ENCODE measurements around the gene SCN5A.

DNA sequence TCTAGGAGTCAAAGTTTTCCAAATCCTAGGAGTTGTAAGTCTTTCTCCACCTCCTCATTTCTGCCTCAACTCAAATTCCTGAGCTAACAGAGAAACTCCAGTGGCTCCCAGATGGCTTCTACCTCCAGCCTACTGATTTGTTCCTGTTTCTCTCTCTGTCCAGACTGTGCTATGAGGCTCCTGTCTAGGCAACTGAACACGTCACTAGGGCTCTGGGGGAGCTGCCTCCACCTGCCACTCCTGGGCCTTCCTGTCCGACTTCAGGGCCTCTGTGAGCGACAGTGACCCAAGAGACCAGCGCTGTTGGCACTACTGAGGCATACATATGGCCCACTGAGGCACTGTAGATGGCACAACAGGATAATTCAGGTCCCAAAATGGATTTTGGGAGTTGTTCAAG lies 82.0 kb downstream of the SCN5A start:
- TF ChIP-seq SUZ12 (IDR thresholded peaks at IDR 0.05) (no peak), BHLHE40 (IDR thresholded peaks at IDR 0.05; ENCODE audit: borderline replicate concordance) (no peak), ELF4 (IDR thresholded peaks at IDR 0.05) (no peak), TARDBP (IDR thresholded peaks at IDR 0.05) (no peak), NFRKB (IDR thresholded peaks at IDR 0.05) (no peak), FOXA1 (IDR thresholded peaks at IDR 0.05) (no peak), ARNT (IDR thresholded peaks at IDR 0.05) (no peak), FOXK2 (IDR thresholded peaks at IDR 0.05) (no peak), FOXM1 (IDR thresholded peaks at IDR 0.05; ENCODE audit: borderline replicate concordance) (no peak), HDGF (IDR thresholded peaks at IDR 0.05; ENCODE audit: borderline replicate concordance) (no peak), SP1 (IDR thresholded peaks at IDR 0.05) (no peak), ZNF384 (IDR thresholded peaks at IDR 0.05) (no peak), L3MBTL2 (conservative IDR thresholded peaks at IDR 0.05) (no peak)
- TF ChIP-seq, protein P1, sequence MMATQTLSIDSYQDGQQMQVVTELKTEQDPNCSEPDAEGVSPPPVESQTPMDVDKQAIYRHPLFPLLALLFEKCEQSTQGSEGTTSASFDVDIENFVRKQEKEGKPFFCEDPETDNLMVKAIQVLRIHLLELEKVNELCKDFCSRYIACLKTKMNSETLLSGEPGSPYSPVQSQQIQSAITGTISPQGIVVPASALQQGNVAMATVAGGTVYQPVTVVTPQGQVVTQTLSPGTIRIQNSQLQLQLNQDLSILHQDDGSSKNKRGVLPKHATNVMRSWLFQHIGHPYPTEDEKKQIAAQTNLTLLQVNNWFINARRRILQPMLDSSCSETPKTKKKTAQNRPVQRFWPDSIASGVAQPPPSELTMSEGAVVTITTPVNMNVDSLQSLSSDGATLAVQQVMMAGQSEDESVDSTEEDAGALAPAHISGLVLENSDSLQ (IDR thresholded peaks at IDR 0.05): no peak

Measured in HEK293T (cell line).